IPS-NIHi7 (cell line): Measurements from ENCODE around the gene SIAH1.
"Not testable (repeated sequence)": the region's sequence is repeated elsewhere in the genome, so short reads cannot be mapped to it uniquely, and the experiment has no call there.

Experiments used
- DNase-seq: peaks from one replicate; pipeline ENCODE4 v3.0.0; 2012; ENCODE audit warnings: mixed read lengths; ENCODE audit errors: extremely low spot score

SIAH1 gene

GRCh38 chr16:48393485-48394354 lies 8.5 kb upstream of the SIAH1 start:
- no peak for DNase-seq

DNA sequence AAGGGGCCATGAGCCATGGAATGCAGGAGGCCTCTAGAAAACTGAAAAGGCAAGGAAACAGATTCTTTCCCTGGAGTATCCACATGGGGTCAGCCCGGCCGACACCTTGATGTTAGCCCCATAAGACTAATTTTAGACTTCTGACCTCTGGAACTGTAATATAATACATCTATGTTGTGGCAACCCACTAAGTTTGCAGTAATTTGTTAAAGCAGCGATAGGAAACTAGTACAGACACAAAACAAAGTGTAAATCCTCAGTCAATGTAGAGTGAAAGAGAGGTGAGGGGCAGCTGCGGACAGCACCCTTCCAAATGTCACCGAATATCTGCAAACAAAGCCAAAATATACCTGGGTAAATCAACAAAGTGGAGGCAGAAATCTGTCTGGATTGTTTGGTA lies 7.2 kb upstream of the SIAH1 start:
- DNase-seq = no peak

DNA sequence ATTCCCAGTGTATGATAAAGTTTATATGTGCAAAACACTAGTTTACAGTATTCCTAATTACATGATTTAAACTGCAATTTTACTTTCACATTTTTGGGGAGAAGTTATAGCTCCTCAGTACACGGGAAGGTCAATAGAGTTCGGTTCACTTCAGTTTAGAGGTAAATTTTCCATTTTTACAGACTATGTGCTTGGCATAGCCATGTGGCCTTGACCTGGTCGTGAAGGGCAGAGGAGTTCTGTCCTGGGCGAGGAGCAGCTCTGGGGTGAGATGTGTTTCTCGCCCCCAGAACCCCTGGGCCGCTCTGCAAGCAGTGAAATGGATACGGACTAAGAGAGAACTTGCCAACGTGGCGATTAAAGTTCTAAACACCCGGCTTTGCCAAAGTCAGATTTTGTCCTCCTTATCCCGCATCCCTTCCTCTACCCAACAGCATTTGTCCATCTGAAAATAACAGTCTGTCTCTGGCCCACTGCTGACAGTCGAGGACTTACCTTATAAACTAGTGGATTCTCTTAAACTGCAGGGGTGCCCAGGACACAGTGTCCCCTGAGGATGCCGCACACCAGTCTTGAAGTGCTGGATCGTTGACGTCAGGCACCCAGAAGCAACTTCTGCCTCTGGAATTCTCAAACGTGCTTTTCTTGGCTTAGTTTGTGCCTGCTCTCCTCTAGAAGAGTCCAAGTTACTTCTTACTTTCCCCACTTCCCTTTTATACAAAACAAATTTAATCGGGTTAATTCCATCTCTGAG lies 1.5 kb upstream of the SIAH1 start:
- DNase-seq = no peak

- DNase-seq = peak; percentile 80
Observed at GRCh38 chr16:48384520-48385252, 527 bp downstream of the SIAH1 start.

DNA sequence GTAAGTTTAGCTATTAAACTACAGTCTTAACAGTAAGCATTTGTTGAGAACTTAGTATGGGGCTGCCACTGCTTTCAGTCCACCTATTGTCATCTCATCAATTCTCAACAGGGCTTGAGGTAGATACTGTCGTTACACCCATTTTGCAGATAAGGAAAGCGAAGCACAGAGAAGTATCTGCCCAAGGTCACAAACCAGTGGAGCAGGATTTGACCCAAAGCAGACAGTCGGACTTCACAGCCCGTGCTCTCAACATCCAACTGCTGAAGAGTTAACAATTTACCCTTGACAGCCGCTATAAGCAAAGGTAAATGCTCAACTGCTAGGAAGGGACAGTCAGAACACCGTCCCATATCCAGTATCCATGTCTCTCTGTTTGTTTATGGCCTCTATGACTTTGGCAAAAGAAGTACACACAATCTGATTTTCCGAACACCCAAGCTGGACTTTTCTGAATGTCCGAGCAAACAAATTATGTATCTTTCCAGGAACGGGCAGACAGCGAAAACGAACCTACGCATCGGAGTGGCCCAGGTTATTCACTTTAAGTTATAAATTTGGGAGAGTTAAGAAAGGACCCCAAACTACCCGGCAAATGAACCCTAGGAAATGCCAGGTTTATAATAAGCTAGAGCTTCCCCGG lies 1.2 kb downstream of the SIAH1 start:
- no peak for DNase-seq

DNA sequence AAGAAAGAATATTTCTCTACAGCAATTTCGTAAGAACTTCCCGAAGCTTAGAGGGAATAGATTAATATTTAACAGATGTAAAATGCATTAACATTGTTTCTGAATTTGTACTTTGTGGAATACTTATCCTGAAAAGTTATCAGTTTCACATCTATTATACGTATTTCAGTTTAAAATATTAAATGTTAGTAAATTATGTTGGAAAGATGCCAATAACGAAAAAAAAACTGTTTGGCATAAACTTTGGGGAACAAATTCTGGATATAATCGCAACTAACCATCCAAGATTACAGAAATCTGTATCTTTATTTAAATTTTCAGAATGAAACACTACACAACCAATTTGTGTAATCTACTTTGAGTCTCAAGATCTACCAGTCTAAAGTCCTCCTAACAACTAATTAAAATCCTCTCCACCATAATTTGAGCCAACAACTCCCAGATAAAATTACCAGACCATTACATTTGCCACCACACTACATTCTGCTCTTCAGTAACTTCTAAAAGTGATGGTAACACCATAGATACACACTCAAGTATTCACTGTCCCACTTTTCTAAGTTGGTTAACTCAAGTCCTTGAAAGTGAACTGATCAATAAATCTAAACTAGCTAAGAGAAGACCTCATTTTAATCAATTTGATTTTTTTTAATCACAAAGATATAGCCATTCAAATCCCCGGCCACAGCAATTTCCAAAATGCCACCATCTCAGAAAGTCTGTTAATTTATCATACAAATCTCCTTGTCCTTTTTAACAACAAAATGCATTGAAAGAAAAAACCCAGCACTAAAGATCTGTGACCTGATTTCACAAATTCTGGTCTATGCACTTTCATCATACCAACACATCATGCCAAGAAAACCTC lies 2.0 kb downstream of the SIAH1 start:
- DNase-seq = no peak

DNA sequence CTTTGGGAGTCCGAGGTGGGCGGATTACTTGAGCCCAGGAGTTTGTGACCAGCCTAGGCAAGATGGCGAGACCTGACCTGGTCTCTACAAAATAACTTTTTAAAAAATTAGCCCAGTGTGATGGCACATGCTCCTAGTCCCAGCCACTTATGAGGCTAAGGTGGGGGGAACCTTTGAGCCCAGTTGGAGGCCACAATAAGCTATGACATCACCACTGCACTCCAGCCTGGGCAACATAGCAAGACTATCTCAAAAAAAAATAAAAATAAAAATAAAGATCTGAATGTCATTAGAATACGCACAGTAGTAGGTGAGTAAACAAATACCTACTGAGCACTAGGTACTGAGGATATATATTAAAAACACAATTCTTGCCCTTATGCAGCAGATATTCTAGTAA lies 3.1 kb downstream of the SIAH1 start:
- no peak for DNase-seq

DNA sequence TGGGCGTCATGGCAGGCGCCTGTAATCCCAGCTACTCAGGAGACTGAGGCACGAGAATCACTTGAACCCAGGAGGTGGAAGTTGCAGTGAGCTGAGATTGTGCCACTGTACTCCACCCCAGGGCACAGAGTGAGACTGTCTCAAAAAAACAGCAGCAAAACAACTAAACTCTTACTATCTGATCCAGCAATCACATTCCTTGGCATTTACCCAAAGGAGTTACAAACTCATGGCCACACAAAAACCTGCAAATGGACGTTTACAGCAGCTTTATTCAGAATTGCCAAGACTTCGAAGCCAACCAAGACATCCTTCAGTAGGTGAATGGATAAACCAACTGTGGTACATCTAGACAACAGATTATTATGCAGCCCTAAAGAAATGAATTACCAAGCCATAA lies 4.0 kb downstream of the SIAH1 start:
- DNase-seq = no peak

DNA sequence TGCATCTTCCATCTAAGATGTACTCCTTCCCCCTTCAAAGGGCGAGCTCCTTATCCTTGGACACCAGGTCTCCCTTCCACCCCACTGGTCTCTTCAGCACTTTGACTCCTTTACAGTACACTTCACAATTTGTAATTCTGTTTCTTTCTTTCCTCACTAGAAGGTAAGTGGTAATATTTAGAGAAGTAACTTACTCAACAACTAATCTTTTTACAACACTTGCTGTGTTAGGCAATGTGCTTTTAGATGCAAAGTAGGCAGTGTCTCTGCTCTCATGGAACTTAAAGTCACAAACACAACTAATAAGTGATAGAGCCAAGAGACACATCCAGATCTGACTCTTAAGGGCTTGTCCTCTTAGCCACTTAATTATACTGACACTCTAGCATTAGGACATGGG lies 6.4 kb downstream of the SIAH1 start:
- no peak for DNase-seq

GRCh38 chr16:48378276-48378675 lies 6.9 kb downstream of the SIAH1 start:
- DNase-seq = no peak

DNA sequence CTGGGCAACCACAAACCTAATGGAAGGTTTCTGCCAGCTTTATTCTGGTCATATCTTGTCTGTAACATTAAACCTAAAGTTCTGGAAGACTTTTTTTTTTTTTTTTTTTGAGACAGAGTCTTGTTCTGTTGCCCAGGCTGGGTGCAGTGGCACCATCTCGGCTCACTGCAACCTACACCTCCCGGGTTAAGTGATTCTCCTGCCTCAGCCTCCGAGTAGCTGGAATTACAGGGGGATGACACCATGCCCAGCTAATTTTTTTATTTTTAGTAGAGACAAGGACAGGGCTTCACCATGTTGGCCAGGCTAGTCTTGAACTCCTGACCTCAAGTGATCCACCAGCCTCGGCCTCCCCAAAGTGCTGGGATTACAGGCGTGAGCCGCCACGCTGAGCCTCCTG lies 7.9 kb downstream of the SIAH1 start:
- not testable (repeated sequence) for DNase-seq

DNA sequence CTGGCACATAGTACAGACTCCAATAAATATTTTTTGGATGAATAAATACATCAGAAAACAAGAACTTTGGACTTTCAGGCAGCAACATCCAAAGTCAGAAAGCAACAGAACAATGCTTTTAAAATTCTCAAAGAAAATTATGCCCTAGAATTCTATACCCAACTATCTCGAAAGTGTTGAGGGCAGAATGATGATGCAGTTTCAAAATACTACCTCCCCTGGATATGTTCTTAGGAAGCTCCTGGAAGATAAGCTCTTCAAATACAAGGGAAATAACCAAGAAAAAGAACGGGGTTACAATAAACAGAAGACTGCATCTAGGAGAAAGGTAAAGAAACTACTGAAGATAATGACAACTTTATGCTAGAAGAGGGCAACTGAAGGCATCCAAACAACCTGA lies 11.0 kb downstream of the SIAH1 start:
- no peak for DNase-seq

DNA sequence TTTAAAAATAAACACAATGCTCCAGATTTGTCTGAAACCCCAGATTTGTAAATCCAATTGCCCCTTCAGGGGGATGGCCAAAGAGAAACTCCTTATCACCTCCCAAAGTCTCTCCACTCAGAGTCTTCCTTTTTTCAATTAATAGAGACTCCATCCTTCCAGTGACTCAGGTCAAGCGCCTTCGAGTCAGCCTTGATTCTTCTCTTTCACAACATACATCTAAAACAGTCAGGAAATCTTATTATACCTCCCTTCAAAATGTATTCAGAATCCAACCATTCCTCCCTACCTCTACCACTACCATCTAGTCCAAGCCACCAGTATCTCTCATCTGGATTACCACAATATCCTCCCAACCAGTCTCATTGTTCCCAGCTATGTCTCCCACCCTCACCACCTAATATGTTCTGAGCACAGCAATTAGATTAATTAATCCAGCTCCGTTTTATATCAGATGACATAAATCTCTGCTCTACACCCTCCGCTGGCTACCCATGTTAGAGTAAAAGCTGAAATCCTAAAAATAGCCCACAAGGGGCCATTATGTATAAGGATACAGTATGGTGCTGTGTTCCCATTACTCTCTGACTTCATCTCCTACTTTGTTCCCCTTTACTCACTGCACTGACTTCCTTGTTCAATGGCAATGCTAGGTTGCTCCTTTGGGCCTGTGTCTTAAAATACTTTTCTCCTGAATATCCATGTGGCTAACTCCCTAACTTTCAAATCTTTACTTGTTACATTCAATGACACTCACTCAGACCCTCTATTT lies 11.8 kb downstream of the SIAH1 start:
- DNase-seq = no peak

- no peak for DNase-seq
Observed at GRCh38 chr16:48372744-48373143, 12.5 kb downstream of the SIAH1 start.

DNA sequence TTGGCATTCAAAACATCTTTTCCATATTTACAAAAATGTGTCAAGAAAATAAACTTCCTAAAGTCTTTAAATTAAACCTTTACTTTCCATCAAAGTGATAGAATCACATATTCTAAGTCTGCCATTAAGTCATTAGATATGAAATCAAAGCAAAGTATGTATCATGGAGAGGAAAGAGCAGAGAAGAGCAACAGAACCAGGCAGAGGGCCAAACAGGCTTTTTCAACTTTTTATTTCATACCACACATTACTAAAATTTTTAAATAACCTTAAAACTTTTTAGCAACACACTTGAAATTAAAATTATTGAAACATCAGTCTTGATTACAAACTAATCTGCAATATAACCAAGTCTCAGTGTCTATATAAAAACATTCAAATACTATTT lies 13.8 kb downstream of the SIAH1 start:
- DNase-seq = no peak

DNA sequence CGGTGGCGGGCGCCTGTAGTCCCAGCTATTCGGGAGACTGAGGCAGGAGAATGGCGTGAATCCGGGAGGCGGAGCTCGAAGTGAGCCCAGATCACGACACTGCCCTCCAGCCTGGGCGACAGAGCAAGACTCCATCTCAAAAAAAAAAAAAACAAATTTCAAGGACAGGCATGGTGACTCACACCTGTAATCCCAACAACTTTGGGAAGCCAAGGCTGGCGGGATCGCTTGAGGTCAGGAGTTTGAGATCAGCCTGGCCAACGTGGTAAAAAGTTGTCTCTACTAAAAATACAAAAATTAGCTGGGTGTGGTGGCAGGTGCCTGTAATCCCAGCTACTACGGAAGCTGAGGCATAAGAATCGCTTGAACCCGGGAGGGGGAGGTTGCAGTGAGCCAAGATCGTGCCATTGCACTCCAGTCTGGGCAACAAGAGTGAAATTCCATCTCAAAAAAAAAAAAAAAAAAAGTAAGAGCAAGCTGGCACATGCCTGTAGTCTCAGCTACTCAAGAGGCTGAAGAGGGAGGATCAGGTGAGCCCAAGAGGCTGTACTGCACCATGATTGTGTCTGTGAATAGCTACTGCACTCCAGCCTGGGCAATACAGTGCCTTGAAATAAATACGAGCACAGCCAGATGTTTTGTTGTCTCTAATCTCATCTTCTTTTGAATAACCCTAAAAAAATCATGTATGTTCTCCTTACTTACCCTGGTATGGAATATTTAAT lies 14.4 kb downstream of the SIAH1 start:
- DNase-seq = not testable (repeated sequence)

DNA sequence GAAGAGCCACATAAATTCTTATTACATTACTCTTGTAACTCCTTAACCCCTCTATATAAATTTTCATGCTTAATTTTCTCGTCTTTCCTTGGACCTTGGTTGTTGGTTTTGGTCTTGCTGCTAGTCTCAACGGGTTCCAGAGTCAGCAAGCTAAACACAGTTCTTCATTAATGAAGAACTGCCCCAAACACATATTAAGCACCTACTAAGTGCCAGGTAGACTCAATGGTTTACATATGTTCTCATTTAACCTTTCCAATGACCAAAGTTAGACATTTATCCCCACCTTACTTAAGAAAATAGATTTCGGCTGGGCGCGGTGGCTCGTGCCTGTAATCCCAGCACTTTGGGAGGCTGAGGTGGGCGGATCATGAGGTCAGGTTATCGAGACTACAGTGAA lies 15.0 kb downstream of the SIAH1 start:
- DNase-seq = no peak

DNA sequence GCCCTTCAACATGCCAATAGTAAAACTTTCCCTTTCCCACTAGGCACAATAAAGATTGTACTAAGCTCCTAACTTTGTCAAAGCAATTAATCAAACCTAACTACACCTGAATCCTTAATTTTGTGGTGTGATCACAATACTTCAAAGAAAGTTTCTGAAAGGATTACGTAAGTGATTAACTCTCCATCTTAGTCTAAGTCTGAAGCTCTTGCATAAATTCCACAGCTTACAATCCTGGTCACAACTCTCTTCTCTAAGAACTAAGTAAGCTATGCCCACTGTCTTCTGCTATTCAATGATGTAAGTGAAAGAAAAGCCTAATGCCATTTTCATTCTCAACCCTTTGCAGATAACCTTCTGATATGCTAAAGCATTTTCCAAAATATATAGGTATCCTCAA lies 15.4 kb downstream of the SIAH1 start:
- no peak for DNase-seq

- DNase-seq = no peak
Observed at GRCh38 chr16:48367441-48368049, 17.7 kb downstream of the SIAH1 start.
